Ishikawa (cell line): ENCODE data around the gene WWOX.

Source experiments
- CEBPB ChIP-seq: IDR thresholded peaks from 2 replicates; pipeline ENCODE4 v1.6.1; 2012
- CREB1 ChIP-seq: IDR thresholded peaks from 2 replicates; pipeline ENCODE4 v1.6.1; 2012; ENCODE audit warnings: low read depth
- EGR1 ChIP-seq: IDR thresholded peaks from 2 replicates; pipeline ENCODE4 v1.6.1; 2012
- EP300 ChIP-seq: IDR thresholded peaks from 2 replicates; pipeline ENCODE4 v1.6.1; 2012; ENCODE audit warnings: borderline replicate concordance
- FOXM1 ChIP-seq: IDR thresholded peaks from 2 replicates; pipeline ENCODE4 v1.6.1; 2012; ENCODE audit warnings: low read depth, borderline replicate concordance
- MAX ChIP-seq: IDR thresholded peaks from 2 replicates; pipeline ENCODE4 v1.6.1; 2012
- NFIC ChIP-seq: IDR thresholded peaks from 2 replicates; pipeline ENCODE4 v1.6.1; 2012
- RAD21 ChIP-seq: IDR thresholded peaks from 2 replicates; pipeline ENCODE4 v1.6.1; 2012; ENCODE audit warnings: low read depth
- REST ChIP-seq: IDR thresholded peaks from 2 replicates; pipeline ENCODE4 v1.6.1; 2012; ENCODE audit warnings: low read depth, mild to moderate bottlenecking
- TAF1 ChIP-seq: IDR thresholded peaks from 2 replicates; pipeline ENCODE4 v1.6.1; 2012; ENCODE audit warnings: low read depth, mild to moderate bottlenecking
- TCF12 ChIP-seq: IDR thresholded peaks from 2 replicates; pipeline ENCODE4 v1.6.1; 2012; ENCODE audit warnings: low read depth
- TEAD4 ChIP-seq: IDR thresholded peaks from 2 replicates; pipeline ENCODE4 v1.6.1; 2012
- USF1 ChIP-seq: IDR thresholded peaks from 2 replicates; pipeline ENCODE4 v1.6.1; 2012
- YY1 ChIP-seq: IDR thresholded peaks from 2 replicates; pipeline ENCODE4 v1.6.1; 2012; ENCODE audit warnings: low read depth
- ZBTB7A ChIP-seq: IDR thresholded peaks from 2 replicates; pipeline ENCODE4 v1.6.1; 2012; ENCODE audit warnings: low read depth

Gene WWOX

GRCh38 chr16:78764478-78764877 is 665.0 kb downstream of the WWOX start:
- no peak for TF ChIP-seq CREB1
- no peak for TF ChIP-seq CEBPB
- TF ChIP-seq RAD21 = no peak
- TF ChIP-seq YY1 = no peak
- TF ChIP-seq REST = no peak
- TF ChIP-seq TCF12 = no peak
- no peak for TF ChIP-seq USF1
- TF ChIP-seq ZBTB7A = no peak
- no peak for TF ChIP-seq FOXM1
- TF ChIP-seq EP300 = no peak
- no peak for TF ChIP-seq EGR1
- no peak for TF ChIP-seq TEAD4
- TF ChIP-seq NFIC = no peak
- TF ChIP-seq TAF1 = no peak
- no peak for TF ChIP-seq MAX

GRCh38 chr16:78768226-78768625 is 668.8 kb downstream of the WWOX start:
- TF ChIP-seq FOXM1 (no peak), TCF12 (no peak), CREB1 (no peak), USF1 (no peak), CEBPB (no peak)

GRCh38 chr16:78768718-78769117 is 669.3 kb downstream of the WWOX start:
- no peak for TF ChIP-seq ZBTB7A
- no peak for TF ChIP-seq TCF12
- TF ChIP-seq EP300 = no peak
- TF ChIP-seq TAF1 = no peak
- no peak for TF ChIP-seq CREB1
- TF ChIP-seq FOXM1 = no peak
- TF ChIP-seq EGR1 = no peak
- TF ChIP-seq TEAD4 = no peak
- TF ChIP-seq REST = no peak

GRCh38 chr16:78770353-78771091 is 671.1 kb downstream of the WWOX start:
- no peak for TF ChIP-seq EGR1
- TF ChIP-seq MAX = no peak
- no peak for TF ChIP-seq TEAD4
- TF ChIP-seq TCF12 = no peak
- no peak for TF ChIP-seq FOXM1
- TF ChIP-seq RAD21 = peak; percentile 29; the same call in 1 of the 2 replicates

- TF ChIP-seq EGR1 (no peak), FOXM1 (no peak), CEBPB (no peak), RAD21 (no peak), USF1 (no peak), REST (no peak), EP300 (no peak), YY1 (no peak), ZBTB7A (no peak)
Measured at GRCh38 chr16:78773291-78773702, 673.8 kb downstream of the WWOX start.
